Adipocyte (in vitro differentiated cells): ENCODE data around the gene BMP2K.
A peak's percentile ranks its signal among the peaks of the same experiment; 100 is the strongest.
"Not testable (repeated sequence)": the region's sequence is repeated elsewhere in the genome, so short reads cannot be mapped to it uniquely, and the experiment has no call there.

Experiments used
- DNase-seq: peaks from one replicate; pipeline ENCODE4 v3.0.0-alpha.2; 2015; ENCODE audit warnings: low read depth
- H3K27me3 ChIP-seq: replicated peaks from 2 replicates; pipeline ENCODE4 v1.7.0; 2013; ENCODE audit warnings: mild to moderate bottlenecking, low read length, moderate library complexity; ENCODE audit not compliant: control insufficient read depth, insufficient read depth
- H3K36me3 ChIP-seq: 2 replicates; pipeline ENCODE4 v1.7.0; 2013; ENCODE audit warnings: low read length, mild to moderate bottlenecking, moderate library complexity; ENCODE audit not compliant: control insufficient read depth, insufficient read depth, severe bottlenecking
- H3K4me1 ChIP-seq: 2 replicates; pipeline ENCODE4 v1.7.0; 2013; ENCODE audit warnings: mild to moderate bottlenecking, low read length, moderate library complexity; ENCODE audit not compliant: control insufficient read depth, insufficient read depth
- H3K4me3 ChIP-seq: 2 replicates; pipeline ENCODE4 v1.7.0; 2013; ENCODE audit warnings: mild to moderate bottlenecking, low read length, moderate library complexity
- H3K9ac ChIP-seq: 2 replicates; pipeline ENCODE4 v1.7.0; 2013; ENCODE audit warnings: mild to moderate bottlenecking, low read length, moderate library complexity
- H3K9me3 ChIP-seq: 2 replicates; pipeline ENCODE4 v1.7.0; 2013; ENCODE audit warnings: mild to moderate bottlenecking, low read length, moderate library complexity; ENCODE audit not compliant: control insufficient read depth

BMP2K gene

DNA sequence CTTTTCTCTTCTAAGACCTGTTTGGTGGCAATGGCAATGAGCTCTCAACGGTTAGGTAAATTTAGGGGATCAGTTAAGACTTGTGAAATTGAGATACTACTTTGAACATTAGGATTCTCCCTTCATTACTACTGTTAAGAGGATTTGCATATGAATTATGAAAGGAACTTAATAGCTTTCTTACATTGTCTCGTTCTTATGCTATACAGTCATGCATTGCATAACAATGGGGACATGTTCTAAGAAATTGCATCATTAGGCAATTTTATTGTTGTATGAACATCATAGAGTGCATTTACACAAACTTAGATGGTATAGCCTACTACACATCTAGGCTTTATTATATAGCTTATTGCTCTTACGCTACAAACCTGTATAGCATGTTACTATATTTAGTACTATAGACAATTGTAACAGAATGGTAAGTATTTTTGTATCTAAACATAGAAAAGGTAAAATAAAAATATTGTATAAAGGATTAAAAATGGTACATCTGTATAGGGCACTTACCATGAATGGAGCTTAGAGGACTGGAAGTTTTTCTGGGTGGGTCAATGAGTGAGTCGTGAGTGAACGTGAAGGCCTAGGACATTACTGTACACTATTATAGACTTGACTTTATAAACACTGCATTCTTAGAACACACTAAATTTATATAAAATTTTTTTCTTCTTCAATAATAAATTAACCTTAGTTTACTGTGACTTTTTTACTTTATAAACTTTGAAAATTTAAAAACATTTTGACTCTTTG lies 100.6 kb downstream of the BMP2K start:
- no peaks in the 10 kb centered on the region for H3K9me3 ChIP-seq
- H3K27me3 ChIP-seq: no peaks in the 10 kb centered on the region
- DNase-seq: peak; percentile 39
- peaks cover 60% of the 10 kb centered on the region for H3K36me3 ChIP-seq
- H3K4me1 ChIP-seq: no peaks in the 10 kb centered on the region
- no peak overlapping the region for H3K9ac ChIP-seq
- H3K4me3 ChIP-seq: no peak overlapping the region

DNA sequence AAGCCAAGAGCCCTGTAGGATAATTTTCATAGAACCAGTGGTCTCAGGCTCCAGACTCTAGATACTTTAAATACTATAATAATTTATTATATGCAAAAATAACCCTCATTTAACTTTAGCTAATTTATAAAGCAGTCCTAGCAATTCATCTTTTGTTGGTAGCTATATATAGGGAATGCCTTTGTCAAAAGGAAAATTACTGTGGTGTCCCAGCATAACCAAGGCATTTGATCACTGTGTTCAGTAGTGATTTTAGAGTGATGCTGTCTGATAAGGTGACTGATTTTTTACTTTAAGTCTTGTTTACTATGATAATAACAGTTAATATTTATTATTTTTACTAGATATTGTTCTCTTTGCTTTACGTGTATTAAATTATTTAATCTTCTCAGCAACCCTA lies 101.9 kb downstream of the BMP2K start:
- Histone ChIP-seq H3K36me3 (peaks cover 47% of the 10 kb centered on the region), H3K4me3 (no peak overlapping the region), H3K4me1 (no peaks in the 10 kb centered on the region), H3K27me3 (no peaks in the 10 kb centered on the region), H3K9me3 (no peaks in the 10 kb centered on the region), H3K9ac (no peak overlapping the region)
- DNase-seq: no peak

DNA sequence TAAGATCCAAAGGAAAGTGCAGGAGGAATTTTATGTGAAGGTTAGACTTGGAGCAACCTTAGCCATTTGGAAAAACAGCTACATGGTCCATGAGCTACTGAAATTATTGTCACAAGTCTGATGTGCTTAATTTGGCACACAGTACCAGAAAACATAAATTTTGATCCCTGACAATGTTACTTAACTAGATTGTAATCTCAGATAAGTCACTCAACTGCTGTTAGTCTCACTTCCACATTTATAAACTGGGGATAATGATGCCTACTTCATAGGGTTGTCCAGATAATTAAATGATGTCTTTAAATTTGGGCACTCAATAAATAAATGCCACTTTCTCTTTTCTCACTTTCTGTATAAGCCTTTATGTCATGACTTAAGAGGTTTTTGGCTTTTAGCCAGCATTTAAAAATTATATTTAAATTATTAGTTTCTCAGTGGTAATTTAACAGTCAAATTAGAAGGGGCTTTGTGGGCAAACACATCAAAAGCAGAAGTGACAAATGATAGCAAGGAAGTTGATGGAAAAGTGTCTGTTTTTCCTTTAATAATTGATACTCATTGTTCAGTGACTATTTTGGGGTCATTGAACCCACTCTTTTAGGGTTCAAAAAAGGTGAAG lies 104.8 kb downstream of the BMP2K start:
- H3K36me3 ChIP-seq: peaks cover 24% of the 10 kb centered on the region
- H3K27me3 ChIP-seq: no peaks in the 10 kb centered on the region
- no peaks in the 10 kb centered on the region for H3K9me3 ChIP-seq
- H3K4me1 ChIP-seq: peaks cover 7% of the 10 kb centered on the region
- no peak overlapping the region for H3K9ac ChIP-seq
- H3K4me3 ChIP-seq: no peak overlapping the region
- no peak for DNase-seq

DNA sequence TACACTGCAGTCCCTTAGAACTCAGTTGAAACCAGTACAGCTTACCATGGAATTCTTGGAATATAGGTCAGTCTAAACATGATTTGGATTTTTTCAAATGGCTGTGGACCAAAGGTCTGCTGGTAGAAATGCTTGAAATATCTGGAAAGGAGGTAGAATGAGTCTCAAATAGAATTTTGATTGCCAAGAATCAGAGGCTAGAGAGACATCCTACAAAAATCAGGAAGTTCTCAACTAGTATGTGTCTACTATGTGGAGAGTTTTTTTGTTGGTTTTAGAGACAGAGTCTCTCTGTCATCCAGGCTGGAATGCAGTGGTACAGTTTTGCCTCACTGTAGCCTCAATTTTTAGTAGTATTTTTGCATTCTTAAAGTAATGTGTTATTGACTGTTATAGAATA lies 109.4 kb downstream of the BMP2K start:
- no peak overlapping the region for H3K9ac ChIP-seq
- no peaks in the 10 kb centered on the region for H3K27me3 ChIP-seq
- H3K9me3 ChIP-seq: no peaks in the 10 kb centered on the region
- H3K4me3 ChIP-seq: no peak overlapping the region
- DNase-seq: peak; percentile 35
- peaks cover 16% of the 10 kb centered on the region for H3K36me3 ChIP-seq
- H3K4me1 ChIP-seq: peaks cover 9% of the 10 kb centered on the region

DNA sequence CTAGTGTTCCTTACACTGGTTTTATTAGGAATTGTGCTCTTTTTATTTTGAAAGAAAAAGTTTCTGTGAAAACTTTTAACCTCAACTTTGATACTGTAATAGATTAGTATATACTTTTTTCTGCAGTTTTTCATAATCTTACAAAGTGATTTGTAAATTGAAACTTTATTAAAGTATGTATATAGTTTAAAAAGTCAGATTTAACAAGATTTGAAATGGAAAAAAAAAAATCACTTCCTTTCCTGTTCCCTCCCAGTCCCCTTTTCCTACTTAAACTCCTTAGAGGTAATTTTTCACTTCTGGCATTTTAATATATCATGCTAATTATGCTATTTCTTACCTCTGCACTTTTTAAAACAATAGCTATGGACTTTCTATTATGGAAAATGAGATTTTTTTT lies 113.8 kb downstream of the BMP2K start:
- Histone ChIP-seq H3K36me3 (peaks cover 34% of the 10 kb centered on the region), H3K27me3 (no peaks in the 10 kb centered on the region), H3K9me3 (no peaks in the 10 kb centered on the region), H3K4me1 (peaks cover 9% of the 10 kb centered on the region), H3K4me3 (no peak overlapping the region), H3K9ac (no peak overlapping the region)
- DNase-seq: no peak

DNA sequence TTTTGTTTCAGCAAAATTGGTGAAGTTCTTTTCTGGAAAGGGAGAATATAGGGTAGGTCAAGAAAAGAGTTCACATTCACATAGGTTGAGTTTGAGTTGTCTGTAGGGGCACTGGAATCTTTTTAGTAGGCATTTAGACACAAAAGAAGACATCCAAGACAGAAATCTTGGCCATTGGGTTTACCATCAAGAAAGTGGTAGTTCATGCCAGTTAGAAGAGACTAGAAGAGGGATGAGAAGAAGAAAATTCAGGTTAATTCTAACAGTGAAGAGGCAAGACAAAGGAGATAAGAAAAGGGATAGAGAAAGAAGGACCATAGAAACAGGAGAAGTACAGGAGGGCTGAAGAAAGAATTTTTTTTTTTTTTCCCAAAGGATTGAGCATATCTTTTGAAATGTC lies 123.2 kb downstream of the BMP2K start:
- Histone ChIP-seq H3K36me3 (peaks cover 5% of the 10 kb centered on the region), H3K4me1 (no peaks in the 10 kb centered on the region), H3K4me3 (no peak overlapping the region), H3K9me3 (no peaks in the 10 kb centered on the region), H3K27me3 (no peaks in the 10 kb centered on the region), H3K9ac (no peak overlapping the region)
- DNase-seq: no peak

DNA sequence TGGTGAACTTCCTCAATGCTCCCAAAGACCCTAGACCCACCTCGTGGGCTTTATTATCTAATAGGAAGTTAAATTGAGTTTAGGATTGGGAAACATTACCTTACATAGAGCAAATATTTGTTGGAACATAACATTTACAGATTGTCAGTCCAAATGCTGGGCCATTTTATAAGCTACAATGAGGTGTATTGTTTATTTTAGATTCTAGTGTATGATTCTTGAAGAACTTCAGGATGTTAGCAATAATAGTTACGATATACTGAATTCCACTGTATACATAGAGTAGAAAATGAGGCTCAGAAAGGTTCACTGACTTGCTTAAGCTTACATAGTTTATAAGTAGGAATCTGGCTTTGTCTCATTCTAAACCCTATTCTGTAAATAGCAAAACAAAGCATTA lies 125.7 kb downstream of the BMP2K start:
- Histone ChIP-seq H3K27me3 (no peaks in the 10 kb centered on the region), H3K4me3 (no peak overlapping the region), H3K36me3 (no peaks in the 10 kb centered on the region), H3K9me3 (no peaks in the 10 kb centered on the region), H3K4me1 (no peaks in the 10 kb centered on the region), H3K9ac (no peak overlapping the region)
- DNase-seq: no peak

DNA sequence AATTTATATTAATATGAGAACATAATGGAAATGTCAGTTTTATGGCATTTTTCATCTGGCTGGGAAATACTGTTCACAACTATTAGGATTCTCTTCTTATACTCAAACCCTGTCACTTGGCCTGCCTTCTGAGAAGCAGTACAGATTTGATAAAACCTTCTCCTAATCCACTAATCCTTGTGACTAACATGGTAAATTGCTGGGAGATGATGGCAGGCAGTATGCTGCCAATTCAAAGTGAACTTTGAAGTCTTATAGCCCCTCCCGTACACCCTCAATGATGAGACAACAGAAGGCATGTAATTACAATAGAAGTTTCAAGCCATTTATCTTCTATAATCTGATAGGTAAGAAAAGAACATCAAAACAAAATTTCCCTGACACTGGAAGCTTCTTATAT lies 126.1 kb downstream of the BMP2K start:
- DNase-seq: no peak
- no peaks in the 10 kb centered on the region for H3K36me3 ChIP-seq

DNA sequence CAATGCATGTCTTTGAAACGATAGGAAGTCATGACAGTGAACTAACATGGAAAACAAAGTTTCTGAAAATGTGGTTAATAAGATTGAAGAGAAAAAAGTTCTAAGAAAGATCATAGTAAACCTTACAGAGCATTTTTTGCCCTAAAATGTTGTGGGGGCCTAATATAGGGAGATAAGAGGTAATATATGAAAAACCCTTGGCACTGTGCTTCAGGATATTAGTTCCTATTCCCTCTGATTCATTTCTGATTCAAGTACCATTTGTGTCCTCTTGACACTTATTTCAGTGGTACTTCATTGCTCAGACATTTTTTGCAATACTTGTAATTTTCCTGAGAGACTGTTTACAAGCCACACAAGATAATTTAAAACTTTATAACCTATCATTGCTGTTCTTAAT lies 128.0 kb downstream of the BMP2K start:
- no peaks in the 10 kb centered on the region for H3K27me3 ChIP-seq
- H3K4me3 ChIP-seq: no peak overlapping the region
- H3K36me3 ChIP-seq: no peaks in the 10 kb centered on the region
- H3K9me3 ChIP-seq: no peaks in the 10 kb centered on the region
- no peak overlapping the region for H3K9ac ChIP-seq
- no peak for DNase-seq
- no peaks in the 10 kb centered on the region for H3K4me1 ChIP-seq

More for the DNA sequence above, 126.1 kb downstream of the BMP2K start:
- Histone ChIP-seq H3K9me3 (no peaks in the 10 kb centered on the region), H3K9ac (no peak overlapping the region), H3K4me3 (no peak overlapping the region), H3K4me1 (no peaks in the 10 kb centered on the region), H3K27me3 (no peaks in the 10 kb centered on the region)

DNA sequence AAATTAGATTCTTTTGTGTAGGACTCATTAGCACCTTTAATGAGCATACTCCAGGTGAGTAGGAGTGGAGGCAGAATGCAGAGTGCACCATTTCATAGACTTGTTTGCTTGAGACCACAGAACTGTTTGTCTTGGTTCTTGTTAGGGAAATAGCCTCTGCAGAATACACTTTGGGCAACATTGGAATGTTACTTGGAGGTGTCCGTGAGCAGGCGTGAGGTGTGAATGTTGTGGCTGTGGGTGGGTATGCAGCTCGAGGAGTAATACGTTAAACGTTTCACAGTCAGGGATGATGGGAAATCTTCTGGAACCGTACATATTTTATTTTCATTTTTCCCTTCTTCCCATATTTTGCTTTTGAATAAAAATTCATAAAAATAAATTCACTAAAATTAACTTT lies 131.5 kb downstream of the BMP2K start:
- Histone ChIP-seq H3K4me1 (no peaks in the 10 kb centered on the region), H3K36me3 (peaks cover 10% of the 10 kb centered on the region), H3K4me3 (no peak overlapping the region), H3K9ac (no peak overlapping the region), H3K9me3 (no peaks in the 10 kb centered on the region), H3K27me3 (no peaks in the 10 kb centered on the region)
- DNase-seq: no peak

DNA sequence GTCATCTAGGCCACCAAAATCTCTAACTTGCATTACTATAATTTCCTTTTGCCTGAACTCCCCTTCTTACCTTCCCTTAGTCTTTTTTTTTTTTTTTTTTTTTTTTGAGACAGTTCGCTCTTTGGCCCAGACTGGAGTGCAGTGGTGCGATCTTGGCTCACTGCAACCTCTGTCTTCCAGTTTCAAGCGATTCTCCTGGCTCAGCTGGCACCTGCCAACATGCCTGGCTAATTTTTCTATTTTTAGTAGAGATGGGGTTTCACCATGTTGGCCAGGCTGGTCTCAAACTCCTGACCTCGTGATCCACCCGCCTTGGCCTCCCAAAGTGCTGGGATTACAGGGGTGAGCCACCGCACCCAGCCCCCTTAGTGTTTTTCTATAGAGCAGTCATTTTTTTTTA lies 132.8 kb downstream of the BMP2K start:
- H3K9ac ChIP-seq, H3K27me3 ChIP-seq, H3K9me3 ChIP-seq, H3K4me1 ChIP-seq, DNase-seq, H3K4me3 ChIP-seq: not testable (repeated sequence)
- peaks cover 11% of the 10 kb centered on the region for H3K36me3 ChIP-seq

DNA sequence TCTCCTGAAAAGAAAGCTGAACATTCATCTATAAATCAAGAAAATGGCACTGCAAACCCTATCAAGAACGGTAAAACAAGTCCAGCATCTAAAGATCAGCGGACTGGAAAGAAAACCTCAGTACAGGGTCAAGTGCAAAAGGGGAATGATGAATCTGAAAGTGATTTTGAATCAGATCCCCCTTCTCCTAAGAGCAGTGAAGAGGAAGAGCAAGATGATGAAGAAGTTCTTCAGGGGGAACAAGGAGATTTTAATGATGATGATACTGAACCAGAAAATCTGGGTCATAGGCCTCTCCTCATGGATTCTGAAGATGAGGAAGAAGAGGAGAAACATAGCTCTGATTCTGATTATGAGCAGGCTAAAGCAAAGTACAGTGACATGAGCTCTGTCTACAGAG lies 134.5 kb downstream of the BMP2K start:
- Histone ChIP-seq H3K27me3 (no peaks in the 10 kb centered on the region), H3K36me3 (peaks cover 16% of the 10 kb centered on the region), H3K9me3 (no peaks in the 10 kb centered on the region), H3K9ac (no peak overlapping the region), H3K4me1 (no peaks in the 10 kb centered on the region), H3K4me3 (no peak overlapping the region)
- DNase-seq: no peak
